Uterus (tissue), 4 donors: Measurements from ENCODE around the gene ZCCHC7. TPM values are rescaled to one million over a fixed set of nuclear protein-coding genes. Genes with fewer than 3 reads are reported as not detected.

Experiments
- DNase-seq, 2 donors: peaks; one replicate each; pipeline ENCODE4 v3.0.0-alpha.2; 2019 to 2020
- H3K27ac ChIP-seq, 2 donors: fragments of 200-600 bp; sonication (generic); 1 replicate in 1 of 2; 2 replicates in 1 of 2; pipeline ENCODE4 v1.5.1; 2016 to 2018
- H3K27me3 ChIP-seq, 2 donors: fragments of 200-600 bp; sonication (generic); one replicate each; pipeline ENCODE4 v1.5.1; 2018 to 2019; ENCODE audit warnings: control low read depth in 1 of 2
- H3K36me3 ChIP-seq, 2 donors: fragments of 200-600 bp; sonication (generic); one replicate each; pipeline ENCODE4 v1.5.1; 2019; ENCODE audit warnings: control low read depth in 1 of 2
- H3K4me1 ChIP-seq, 2 donors: fragments of 200-600 bp; sonication (generic); one replicate each; pipeline ENCODE4 v1.5.1; 2018 to 2019; ENCODE audit warnings: control low read depth in 1 of 2
- H3K4me3 ChIP-seq, 2 donors: fragments of 200-600 bp; sonication (generic); 1 replicate in 1 of 2; 2 replicates in 1 of 2; pipeline ENCODE4 v1.5.1; 2018 to 2019; ENCODE audit warnings: mild to moderate bottlenecking in 1 of 2
- H3K9me3 ChIP-seq, 2 donors: fragments of 200-600 bp; sonication (generic); one replicate each; pipeline ENCODE4 v1.5.1; 2019; ENCODE audit warnings: control low read depth in 1 of 2
- POLR2A ChIP-seq, 2 donors: fragments of 450-650 bp; IDR thresholded peaks; one replicate each; pipeline ENCODE4 v1.6.1; 2016; ENCODE audit warnings: antibody characterized with exemption in 2 of 2, mild to moderate bottlenecking in 1 of 2, moderate library complexity in 1 of 2
- intact Hi-C: fragments of 100-400 bp; cut with DNase I; formaldehyde crosslinking; loops from one replicate; pipeline ENCODE4 v1.15.1; 2023; ENCODE audit warnings: low total_unique reads
- total RNA-seq, 4 donors: library from RNA; depleted of rRNA in 3 of 4; stranded (reverse); fragments of >200 nt in 3 of 4; gene quantifications; one replicate each; pipeline versions ENCODE4 v1.1.0 to v1.2.4, GENCODE V29; 2014 to 2023
- TF ChIP-seq, protein P1 (sequence below), 4 experiments: fragments of 200-600 bp in 2 of 4; fragments of 450-650 bp in 2 of 4; sonication (generic) in 2 of 4; IDR thresholded peaks; one replicate each; pipeline ENCODE4 v1.5.1; 2016 to 2019; ENCODE audit warnings: antibody characterized with exemption in 4 of 4, mild to moderate bottlenecking in 2 of 4, moderate library complexity in 1 of 4
- donor health status: DM: yes; HTN: yes; CAD: no.

ZCCHC7 gene
- total RNA-seq, 4 donors from 2014 or later: 15.6 to 37.4 (median 30.2) TPM

GRCh38 chr9:37241340-37241739 lies 121.0 kb downstream of the ZCCHC7 start:
- Histone ChIP-seq H3K36me3 (no peaks in the 10 kb centered on the region), H3K27me3 (no peaks in the 10 kb centered on the region), H3K4me1 (no peaks in the 10 kb centered on the region), H3K9me3 (no peaks in the 10 kb centered on the region), H3K27ac (no peak overlapping the region), H3K4me3 (no peak overlapping the region)
- TF ChIP-seq, protein P1, sequence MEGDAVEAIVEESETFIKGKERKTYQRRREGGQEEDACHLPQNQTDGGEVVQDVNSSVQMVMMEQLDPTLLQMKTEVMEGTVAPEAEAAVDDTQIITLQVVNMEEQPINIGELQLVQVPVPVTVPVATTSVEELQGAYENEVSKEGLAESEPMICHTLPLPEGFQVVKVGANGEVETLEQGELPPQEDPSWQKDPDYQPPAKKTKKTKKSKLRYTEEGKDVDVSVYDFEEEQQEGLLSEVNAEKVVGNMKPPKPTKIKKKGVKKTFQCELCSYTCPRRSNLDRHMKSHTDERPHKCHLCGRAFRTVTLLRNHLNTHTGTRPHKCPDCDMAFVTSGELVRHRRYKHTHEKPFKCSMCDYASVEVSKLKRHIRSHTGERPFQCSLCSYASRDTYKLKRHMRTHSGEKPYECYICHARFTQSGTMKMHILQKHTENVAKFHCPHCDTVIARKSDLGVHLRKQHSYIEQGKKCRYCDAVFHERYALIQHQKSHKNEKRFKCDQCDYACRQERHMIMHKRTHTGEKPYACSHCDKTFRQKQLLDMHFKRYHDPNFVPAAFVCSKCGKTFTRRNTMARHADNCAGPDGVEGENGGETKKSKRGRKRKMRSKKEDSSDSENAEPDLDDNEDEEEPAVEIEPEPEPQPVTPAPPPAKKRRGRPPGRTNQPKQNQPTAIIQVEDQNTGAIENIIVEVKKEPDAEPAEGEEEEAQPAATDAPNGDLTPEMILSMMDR (IDR thresholded peaks at IDR 0.05): no peak
- TF ChIP-seq POLR2A (IDR thresholded peaks at IDR 0.05): no peak
- intact Hi-C loops: no loop called here
- no peak for DNase-seq

GRCh38 chr9:37242089-37242488 lies 121.7 kb downstream of the ZCCHC7 start:
- H3K9me3 ChIP-seq: no peaks in the 10 kb centered on the region
- H3K4me1 ChIP-seq: no peaks in the 10 kb centered on the region
- H3K27ac ChIP-seq: no peak overlapping the region
- intact Hi-C loops: no loop called here
- DNase-seq: no peak
- no peaks in the 10 kb centered on the region for H3K27me3 ChIP-seq
- no peak overlapping the region for H3K4me3 ChIP-seq
- H3K36me3 ChIP-seq: no peaks in the 10 kb centered on the region
- TF ChIP-seq POLR2A (IDR thresholded peaks at IDR 0.05): no peak
- TF ChIP-seq, protein P1 (IDR thresholded peaks at IDR 0.05): no peak

- TF ChIP-seq, protein P1 (IDR thresholded peaks at IDR 0.05): no peak
- TF ChIP-seq POLR2A (IDR thresholded peaks at IDR 0.05): no peak
- H3K9me3 ChIP-seq: no peaks in the 10 kb centered on the region
- no peak overlapping the region for H3K4me3 ChIP-seq
- no peaks in the 10 kb centered on the region for H3K36me3 ChIP-seq
- no peak overlapping the region for H3K27ac ChIP-seq
- no peaks in the 10 kb centered on the region for H3K27me3 ChIP-seq
- DNase-seq: no peak
- intact Hi-C loops: no loop called here
- no peaks in the 10 kb centered on the region for H3K4me1 ChIP-seq
Observed at GRCh38 chr9:37243588-37244345, 123.4 kb downstream of the ZCCHC7 start.

GRCh38 chr9:37246826-37247225 lies 126.5 kb downstream of the ZCCHC7 start:
- intact Hi-C loops: no loop called here
- TF ChIP-seq POLR2A (IDR thresholded peaks at IDR 0.05): no peak
- TF ChIP-seq, protein P1 (IDR thresholded peaks at IDR 0.05): no peak
- no peaks in the 10 kb centered on the region for H3K36me3 ChIP-seq
- no peak overlapping the region for H3K4me3 ChIP-seq
- no peak overlapping the region for H3K27ac ChIP-seq
- no peaks in the 10 kb centered on the region for H3K9me3 ChIP-seq
- no peak for DNase-seq
- H3K27me3 ChIP-seq: no peaks in the 10 kb centered on the region
- no peaks in the 10 kb centered on the region for H3K4me1 ChIP-seq

- H3K36me3 ChIP-seq: no peaks in the 10 kb centered on the region
- intact Hi-C loops: no loop called here
- H3K9me3 ChIP-seq: no peaks in the 10 kb centered on the region
- H3K4me1 ChIP-seq: no peaks in the 10 kb centered on the region
- H3K27ac ChIP-seq: no peak overlapping the region
- H3K27me3 ChIP-seq: no peaks in the 10 kb centered on the region
- TF ChIP-seq, protein P1 (IDR thresholded peaks at IDR 0.05): no peak
- no peak for TF ChIP-seq POLR2A (IDR thresholded peaks at IDR 0.05)
- no peak for DNase-seq
- no peak overlapping the region for H3K4me3 ChIP-seq
Observed at GRCh38 chr9:37248651-37249163, 128.3 kb downstream of the ZCCHC7 start.
